GM23338 (cell line): ENCODE measurements around the gene EXOC3L4. TPM values are rescaled to one million over a fixed set of nuclear protein-coding genes. Genes with fewer than 3 reads are reported as not detected.

Experiments
- ATAC-seq: fragments of 200-7000 bp; cut with Tn5 transposase; 3 replicates; pipeline ENCODE4 v1.9.1; 2020
- DNase-seq: peaks from one replicate; pipeline ENCODE4 v3.0.0-alpha.2; 2015; ENCODE audit warnings: low spot score
- H2AFZ ChIP-seq: fragments of 200-600 bp; sonication (generic); 2 replicates; pipeline ENCODE4 v1.8.0; 2016; ENCODE audit warnings: antibody characterized with exemption, mild to moderate bottlenecking, moderate library complexity
- H3F3A ChIP-seq: fragments of 200-600 bp; sonication (generic); replicated peaks from 2 replicates; pipeline ENCODE4 v1.8.0; 2017; ENCODE audit warnings: antibody characterized with exemption, mixed run types, low read depth
- H3K27ac ChIP-seq: fragments of 200-600 bp; sonication (generic); 2 replicates; pipeline ENCODE4 v1.6.1; 2016; ENCODE audit warnings: low read depth
- H3K27me3 ChIP-seq: fragments of 200-600 bp; sonication (generic); 2 replicates; pipeline ENCODE4 v1.8.0; 2016; ENCODE audit warnings: mild to moderate bottlenecking, mixed run types, moderate library complexity; ENCODE audit not compliant: insufficient read depth
- H3K36me3 ChIP-seq: fragments of 200-600 bp; sonication (generic); 2 replicates; pipeline ENCODE4 v1.8.0; 2016; ENCODE audit warnings: mild to moderate bottlenecking; ENCODE audit not compliant: insufficient read depth
- H3K4me1 ChIP-seq: fragments of 200-600 bp; sonication (generic); 2 replicates; pipeline ENCODE4 v1.8.0; 2016; ENCODE audit warnings: mild to moderate bottlenecking, moderate library complexity; ENCODE audit not compliant: insufficient read depth
- H3K4me2 ChIP-seq: fragments of 200-600 bp; sonication (generic); 2 replicates; pipeline ENCODE4 v1.7.1; 2017; ENCODE audit warnings: mixed run types
- H3K4me3 ChIP-seq: fragments of 200-600 bp; sonication (generic); 2 replicates; pipeline ENCODE4 v1.6.1; 2016; ENCODE audit warnings: mixed run types
- H3K79me2 ChIP-seq: fragments of 200-600 bp; sonication (generic); replicated peaks from 2 replicates; pipeline ENCODE4 v1.8.0; 2017; ENCODE audit warnings: mild to moderate bottlenecking; ENCODE audit not compliant: insufficient read depth
- H3K9me2 ChIP-seq: fragments of 200-600 bp; sonication (generic); 2 replicates; pipeline ENCODE4 v1.8.0; 2017; ENCODE audit not compliant: insufficient read depth
- H4K20me1 ChIP-seq: fragments of 200-600 bp; sonication (generic); replicated peaks from 2 replicates; pipeline ENCODE4 v1.8.0; 2017; ENCODE audit warnings: mild to moderate bottlenecking; ENCODE audit not compliant: insufficient read depth
- H3K27ac Mint-ChIP-seq: 2 replicates; pipeline ENCODE4 v1.8.0; 2020; ENCODE audit warnings: inconsistent platforms, mild to moderate bottlenecking, moderate library complexity, mixed read lengths
- H3K27me3 Mint-ChIP-seq: 3 replicates; pipeline ENCODE4 v1.8.0; 2022; ENCODE audit warnings: low read depth, mild to moderate bottlenecking, moderate library complexity, mixed read lengths, inconsistent platforms; ENCODE audit not compliant: insufficient read depth, poor library complexity
- H3K36me3 Mint-ChIP-seq: 3 replicates; pipeline ENCODE4 v1.8.0; 2021; ENCODE audit warnings: low read depth, mild to moderate bottlenecking, inconsistent platforms, moderate library complexity, mixed read lengths
- H3K4me1 Mint-ChIP-seq: 3 replicates; pipeline ENCODE4 v1.8.0; 2020; ENCODE audit warnings: mild to moderate bottlenecking, inconsistent platforms, mixed read lengths
- H3K4me3 Mint-ChIP-seq: 3 replicates; pipeline ENCODE4 v1.8.0; 2021; ENCODE audit warnings: moderate library complexity, mild to moderate bottlenecking, inconsistent platforms, mixed read lengths
- H3K9me3 Mint-ChIP-seq: 3 replicates; pipeline ENCODE4 v1.8.0; 2020; ENCODE audit warnings: moderate library complexity, mild to moderate bottlenecking, inconsistent platforms, mixed read lengths
- CREB1 ChIP-seq: fragments of 250-450 bp; sonication (Bioruptor Pico); IDR thresholded peaks from 2 replicates; pipeline ENCODE4 v1.5.0; 2020; ENCODE audit warnings: low read depth, mild to moderate bottlenecking, moderate library complexity
- EZH2 ChIP-seq: fragments of 200-600 bp; sonication (generic); IDR thresholded peaks from one replicate; pipeline ENCODE4 v1.8.0; 2017; ENCODE audit warnings: antibody characterized with exemption, mild to moderate bottlenecking, low read depth; ENCODE audit not compliant: unreplicated experiment
- EZH2phosphoT487 ChIP-seq: fragments of 200-600 bp; sonication (generic); IDR thresholded peaks from one replicate; pipeline ENCODE4 v1.8.1; 2018; ENCODE audit warnings: antibody characterized with exemption; ENCODE audit not compliant: unreplicated experiment
- JUNB ChIP-seq: IDR thresholded peaks from one replicate; pipeline ENCODE4 v1.6.1; 2016; ENCODE audit warnings: antibody characterized with exemption; ENCODE audit not compliant: unreplicated experiment
- NANOG ChIP-seq: IDR thresholded peaks from 2 replicates; pipeline ENCODE4 v1.6.1; 2016; ENCODE audit warnings: antibody characterized with exemption, borderline replicate concordance
- POLR2AphosphoS5 ChIP-seq: IDR thresholded peaks from 2 replicates; pipeline ENCODE4 v1.6.1; 2016; ENCODE audit warnings: antibody characterized with exemption, low read depth
- STAT1 ChIP-seq: IDR thresholded peaks from one replicate; pipeline ENCODE4 v1.6.1; 2016; ENCODE audit warnings: antibody characterized with exemption; ENCODE audit not compliant: unreplicated experiment
- ZNF114 ChIP-seq: fragments of 250-450 bp; sonication (Bioruptor Pico); IDR thresholded peaks from 2 replicates; pipeline ENCODE4 v1.5.0; 2020; ENCODE audit warnings: mild to moderate bottlenecking, moderate library complexity
- ZNF331 ChIP-seq: fragments of 250-450 bp; sonication (Bioruptor Pico); IDR thresholded peaks from 2 replicates; pipeline ENCODE4 v1.5.0; 2020; ENCODE audit warnings: low read depth, mild to moderate bottlenecking, moderate library complexity
- polyA plus RNA-seq: library from polyadenylated mRNA; unstranded; fragments of >200 nt; fragmentation: Nextera tagmentation; extraction: Ambion mirVana; gene quantifications from 2 replicates; pipeline ENCODE4 v1.2.1, GENCODE V29; 2016
- total RNA-seq: library from RNA; depleted of rRNA; stranded (reverse); fragments of >200 nt; shearing (Covaris generic); gene quantifications from 2 replicates; pipeline ENCODE4 v1.2.3, GENCODE V29; 2014
- TF ChIP-seq, protein P1 (sequence below): IDR thresholded peaks from one replicate; pipeline ENCODE4 v1.6.1; 2018; ENCODE audit warnings: antibody characterized with exemption; ENCODE audit not compliant: unreplicated experiment
- TF ChIP-seq, protein P2 (sequence below), 2 experiments: fragments of 200-600 bp in 1 of 2; sonication (generic) in 1 of 2; conservative IDR thresholded peaks; 2 replicates each; pipeline versions ENCODE4 v1.5.1 to v1.6.1; 2016 to 2017; ENCODE audit warnings: antibody characterized with exemption in 2 of 2, low read depth in 2 of 2, mild to moderate bottlenecking in 2 of 2, moderate library complexity in 1 of 2
- TF ChIP-seq, protein P3 (sequence below): fragments of 250-450 bp; sonication (Bioruptor Pico); IDR thresholded peaks from 2 replicates; pipeline ENCODE4 v1.5.0; 2020; ENCODE audit warnings: mild to moderate bottlenecking, moderate library complexity
- TF ChIP-seq, protein P4 (sequence below): IDR thresholded peaks from 2 replicates; pipeline ENCODE4 v1.6.1; 2016; ENCODE audit warnings: antibody characterized with exemption

The EXOC3L4 gene
- total and polyA plus RNA-seq, 2 experiments from 2014 or later = not detected

DNA sequence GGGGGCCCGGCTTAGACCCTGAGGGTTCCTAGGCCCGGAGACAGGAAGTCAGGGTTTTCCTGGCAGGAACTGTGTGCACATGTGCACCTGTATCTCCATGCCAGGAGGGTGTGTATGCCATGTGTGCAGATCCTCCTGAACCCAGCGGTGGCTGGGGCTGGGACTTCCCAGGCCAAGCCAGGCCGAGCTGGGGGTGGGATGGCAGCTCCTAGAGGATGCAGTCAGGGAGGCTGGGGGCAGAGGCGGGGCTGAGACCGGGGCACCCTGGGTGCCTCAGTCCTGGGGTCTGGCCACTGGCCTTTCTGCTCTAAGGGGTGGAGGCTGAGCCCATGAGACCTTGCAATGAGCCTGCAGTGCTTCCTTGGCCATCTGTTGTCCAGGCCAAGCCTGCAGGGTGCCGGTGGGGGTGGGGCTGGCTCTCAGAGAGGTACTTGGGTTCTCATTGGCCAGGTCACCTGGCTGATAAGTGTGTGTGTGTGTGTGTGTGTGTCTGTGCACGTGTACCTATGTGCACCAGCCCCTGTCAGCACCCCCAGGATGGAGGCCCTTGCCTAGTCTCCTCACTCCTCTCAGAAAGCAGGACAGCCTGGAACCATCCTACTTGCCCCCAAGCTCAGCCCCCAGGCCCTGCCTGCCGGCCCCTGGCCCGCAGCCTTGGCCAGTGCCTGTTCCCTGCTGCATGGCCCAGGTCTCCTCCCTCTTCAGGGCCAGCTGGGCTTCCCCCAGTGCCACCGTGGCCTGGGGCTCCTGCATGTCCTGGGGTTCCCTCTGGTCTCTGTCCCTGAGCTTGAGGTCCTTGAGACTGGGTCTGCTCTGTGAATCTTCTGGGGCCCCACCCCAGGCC, 18.1 kb downstream of the EXOC3L4 start:
- H3K4me2 ChIP-seq = no peak overlapping the region
- H3K4me3 Mint-ChIP-seq = no peak overlapping the region
- H3K36me3 Mint-ChIP-seq = no peaks in the 10 kb centered on the region; the same call in 2 of the 3 replicates
- no peaks in the 10 kb centered on the region for H4K20me1 ChIP-seq
- H3K27ac ChIP-seq = no peak overlapping the region
- no peak overlapping the region for H3K4me3 ChIP-seq
- no peak for TF ChIP-seq EZH2
- TF ChIP-seq CREB1 = no peak
- no peak for TF ChIP-seq ZNF114 (CRISPR knock-in tag)
- TF ChIP-seq POLR2AphosphoS5 = no peak
- TF ChIP-seq ZNF331 (CRISPR knock-in tag) = no peak
- TF ChIP-seq, protein P1, sequence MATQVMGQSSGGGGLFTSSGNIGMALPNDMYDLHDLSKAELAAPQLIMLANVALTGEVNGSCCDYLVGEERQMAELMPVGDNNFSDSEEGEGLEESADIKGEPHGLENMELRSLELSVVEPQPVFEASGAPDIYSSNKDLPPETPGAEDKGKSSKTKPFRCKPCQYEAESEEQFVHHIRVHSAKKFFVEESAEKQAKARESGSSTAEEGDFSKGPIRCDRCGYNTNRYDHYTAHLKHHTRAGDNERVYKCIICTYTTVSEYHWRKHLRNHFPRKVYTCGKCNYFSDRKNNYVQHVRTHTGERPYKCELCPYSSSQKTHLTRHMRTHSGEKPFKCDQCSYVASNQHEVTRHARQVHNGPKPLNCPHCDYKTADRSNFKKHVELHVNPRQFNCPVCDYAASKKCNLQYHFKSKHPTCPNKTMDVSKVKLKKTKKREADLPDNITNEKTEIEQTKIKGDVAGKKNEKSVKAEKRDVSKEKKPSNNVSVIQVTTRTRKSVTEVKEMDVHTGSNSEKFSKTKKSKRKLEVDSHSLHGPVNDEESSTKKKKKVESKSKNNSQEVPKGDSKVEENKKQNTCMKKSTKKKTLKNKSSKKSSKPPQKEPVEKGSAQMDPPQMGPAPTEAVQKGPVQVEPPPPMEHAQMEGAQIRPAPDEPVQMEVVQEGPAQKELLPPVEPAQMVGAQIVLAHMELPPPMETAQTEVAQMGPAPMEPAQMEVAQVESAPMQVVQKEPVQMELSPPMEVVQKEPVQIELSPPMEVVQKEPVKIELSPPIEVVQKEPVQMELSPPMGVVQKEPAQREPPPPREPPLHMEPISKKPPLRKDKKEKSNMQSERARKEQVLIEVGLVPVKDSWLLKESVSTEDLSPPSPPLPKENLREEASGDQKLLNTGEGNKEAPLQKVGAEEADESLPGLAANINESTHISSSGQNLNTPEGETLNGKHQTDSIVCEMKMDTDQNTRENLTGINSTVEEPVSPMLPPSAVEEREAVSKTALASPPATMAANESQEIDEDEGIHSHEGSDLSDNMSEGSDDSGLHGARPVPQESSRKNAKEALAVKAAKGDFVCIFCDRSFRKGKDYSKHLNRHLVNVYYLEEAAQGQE = no peak
- no peak for TF ChIP-seq EZH2phosphoT487
- TF ChIP-seq NANOG = no peak
- TF ChIP-seq, protein P2, sequence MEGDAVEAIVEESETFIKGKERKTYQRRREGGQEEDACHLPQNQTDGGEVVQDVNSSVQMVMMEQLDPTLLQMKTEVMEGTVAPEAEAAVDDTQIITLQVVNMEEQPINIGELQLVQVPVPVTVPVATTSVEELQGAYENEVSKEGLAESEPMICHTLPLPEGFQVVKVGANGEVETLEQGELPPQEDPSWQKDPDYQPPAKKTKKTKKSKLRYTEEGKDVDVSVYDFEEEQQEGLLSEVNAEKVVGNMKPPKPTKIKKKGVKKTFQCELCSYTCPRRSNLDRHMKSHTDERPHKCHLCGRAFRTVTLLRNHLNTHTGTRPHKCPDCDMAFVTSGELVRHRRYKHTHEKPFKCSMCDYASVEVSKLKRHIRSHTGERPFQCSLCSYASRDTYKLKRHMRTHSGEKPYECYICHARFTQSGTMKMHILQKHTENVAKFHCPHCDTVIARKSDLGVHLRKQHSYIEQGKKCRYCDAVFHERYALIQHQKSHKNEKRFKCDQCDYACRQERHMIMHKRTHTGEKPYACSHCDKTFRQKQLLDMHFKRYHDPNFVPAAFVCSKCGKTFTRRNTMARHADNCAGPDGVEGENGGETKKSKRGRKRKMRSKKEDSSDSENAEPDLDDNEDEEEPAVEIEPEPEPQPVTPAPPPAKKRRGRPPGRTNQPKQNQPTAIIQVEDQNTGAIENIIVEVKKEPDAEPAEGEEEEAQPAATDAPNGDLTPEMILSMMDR (conservative IDR thresholded peaks at IDR 0.05; ENCODE audit: low read depth in 2 of 2) = no peak
- TF ChIP-seq, protein P3, sequence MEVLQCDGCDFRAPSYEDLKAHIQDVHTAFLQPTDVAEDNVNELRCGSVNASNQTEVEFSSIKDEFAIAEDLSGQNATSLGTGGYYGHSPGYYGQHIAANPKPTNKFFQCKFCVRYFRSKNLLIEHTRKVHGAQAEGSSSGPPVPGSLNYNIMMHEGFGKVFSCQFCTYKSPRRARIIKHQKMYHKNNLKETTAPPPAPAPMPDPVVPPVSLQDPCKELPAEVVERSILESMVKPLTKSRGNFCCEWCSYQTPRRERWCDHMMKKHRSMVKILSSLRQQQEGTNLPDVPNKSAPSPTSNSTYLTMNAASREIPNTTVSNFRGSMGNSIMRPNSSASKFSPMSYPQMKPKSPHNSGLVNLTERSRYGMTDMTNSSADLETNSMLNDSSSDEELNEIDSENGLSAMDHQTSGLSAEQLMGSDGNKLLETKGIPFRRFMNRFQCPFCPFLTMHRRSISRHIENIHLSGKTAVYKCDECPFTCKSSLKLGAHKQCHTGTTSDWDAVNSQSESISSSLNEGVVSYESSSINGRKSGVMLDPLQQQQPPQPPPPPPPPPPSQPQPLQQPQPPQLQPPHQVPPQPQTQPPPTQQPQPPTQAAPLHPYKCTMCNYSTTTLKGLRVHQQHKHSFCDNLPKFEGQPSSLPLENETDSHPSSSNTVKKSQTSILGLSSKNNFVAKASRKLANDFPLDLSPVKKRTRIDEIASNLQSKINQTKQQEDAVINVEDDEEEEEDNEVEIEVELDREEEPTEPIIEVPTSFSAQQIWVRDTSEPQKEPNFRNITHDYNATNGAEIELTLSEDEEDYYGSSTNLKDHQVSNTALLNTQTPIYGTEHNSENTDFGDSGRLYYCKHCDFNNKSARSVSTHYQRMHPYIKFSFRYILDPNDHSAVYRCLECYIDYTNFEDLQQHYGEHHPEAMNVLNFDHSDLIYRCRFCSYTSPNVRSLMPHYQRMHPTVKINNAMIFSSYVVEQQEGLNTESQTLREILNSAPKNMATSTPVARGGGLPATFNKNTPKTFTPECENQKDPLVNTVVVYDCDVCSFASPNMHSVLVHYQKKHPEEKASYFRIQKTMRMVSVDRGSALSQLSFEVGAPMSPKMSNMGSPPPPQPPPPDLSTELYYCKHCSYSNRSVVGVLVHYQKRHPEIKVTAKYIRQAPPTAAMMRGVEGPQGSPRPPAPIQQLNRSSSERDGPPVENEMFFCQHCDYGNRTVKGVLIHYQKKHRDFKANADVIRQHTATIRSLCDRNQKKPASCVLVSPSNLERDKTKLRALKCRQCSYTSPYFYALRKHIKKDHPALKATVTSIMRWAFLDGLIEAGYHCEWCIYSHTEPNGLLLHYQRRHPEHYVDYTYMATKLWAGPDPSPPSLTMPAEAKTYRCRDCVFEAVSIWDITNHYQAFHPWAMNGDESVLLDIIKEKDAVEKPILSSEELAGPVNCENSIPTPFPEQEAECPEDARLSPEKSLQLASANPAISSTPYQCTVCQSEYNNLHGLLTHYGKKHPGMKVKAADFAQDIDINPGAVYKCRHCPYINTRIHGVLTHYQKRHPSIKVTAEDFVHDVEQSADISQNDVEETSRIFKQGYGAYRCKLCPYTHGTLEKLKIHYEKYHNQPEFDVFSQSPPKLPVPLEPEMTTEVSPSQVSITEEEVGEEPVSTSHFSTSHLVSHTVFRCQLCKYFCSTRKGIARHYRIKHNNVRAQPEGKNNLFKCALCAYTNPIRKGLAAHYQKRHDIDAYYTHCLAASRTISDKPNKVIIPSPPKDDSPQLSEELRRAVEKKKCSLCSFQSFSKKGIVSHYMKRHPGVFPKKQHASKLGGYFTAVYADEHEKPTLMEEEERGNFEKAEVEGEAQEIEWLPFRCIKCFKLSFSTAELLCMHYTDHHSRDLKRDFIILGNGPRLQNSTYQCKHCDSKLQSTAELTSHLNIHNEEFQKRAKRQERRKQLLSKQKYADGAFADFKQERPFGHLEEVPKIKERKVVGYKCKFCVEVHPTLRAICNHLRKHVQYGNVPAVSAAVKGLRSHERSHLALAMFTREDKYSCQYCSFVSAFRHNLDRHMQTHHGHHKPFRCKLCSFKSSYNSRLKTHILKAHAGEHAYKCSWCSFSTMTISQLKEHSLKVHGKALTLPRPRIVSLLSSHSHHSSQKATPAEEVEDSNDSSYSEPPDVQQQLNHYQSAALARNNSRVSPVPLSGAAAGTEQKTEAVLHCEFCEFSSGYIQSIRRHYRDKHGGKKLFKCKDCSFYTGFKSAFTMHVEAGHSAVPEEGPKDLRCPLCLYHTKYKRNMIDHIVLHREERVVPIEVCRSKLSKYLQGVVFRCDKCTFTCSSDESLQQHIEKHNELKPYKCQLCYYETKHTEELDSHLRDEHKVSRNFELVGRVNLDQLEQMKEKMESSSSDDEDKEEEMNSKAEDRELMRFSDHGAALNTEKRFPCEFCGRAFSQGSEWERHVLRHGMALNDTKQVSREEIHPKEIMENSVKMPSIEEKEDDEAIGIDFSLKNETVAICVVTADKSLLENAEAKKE (CRISPR knock-in tag) = no peak
- TF ChIP-seq STAT1 = no peak
- TF ChIP-seq JUNB = no peak
- TF ChIP-seq, protein P4, sequence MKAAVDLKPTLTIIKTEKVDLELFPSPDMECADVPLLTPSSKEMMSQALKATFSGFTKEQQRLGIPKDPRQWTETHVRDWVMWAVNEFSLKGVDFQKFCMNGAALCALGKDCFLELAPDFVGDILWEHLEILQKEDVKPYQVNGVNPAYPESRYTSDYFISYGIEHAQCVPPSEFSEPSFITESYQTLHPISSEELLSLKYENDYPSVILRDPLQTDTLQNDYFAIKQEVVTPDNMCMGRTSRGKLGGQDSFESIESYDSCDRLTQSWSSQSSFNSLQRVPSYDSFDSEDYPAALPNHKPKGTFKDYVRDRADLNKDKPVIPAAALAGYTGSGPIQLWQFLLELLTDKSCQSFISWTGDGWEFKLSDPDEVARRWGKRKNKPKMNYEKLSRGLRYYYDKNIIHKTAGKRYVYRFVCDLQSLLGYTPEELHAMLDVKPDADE = no peak
- H3K27me3 ChIP-seq = peaks cover 22% of the 10 kb centered on the region
- no peaks in the 10 kb centered on the region for H3K9me2 ChIP-seq
- H3K9me3 Mint-ChIP-seq = no peaks in the 10 kb centered on the region
- no peaks in the 10 kb centered on the region for H3K36me3 ChIP-seq
- no peak overlapping the region for H2AFZ ChIP-seq
- H3K4me1 Mint-ChIP-seq = peaks cover 31% of the 10 kb centered on the region
- no peaks in the 10 kb centered on the region for H3F3A ChIP-seq
- no peak for DNase-seq
- no peak overlapping the region for H3K27ac Mint-ChIP-seq
- ATAC-seq = no peak
- H3K27me3 Mint-ChIP-seq = peaks cover 39% of the 10 kb centered on the region
- H3K79me2 ChIP-seq = no peaks in the 10 kb centered on the region
- H3K4me1 ChIP-seq = peaks cover 21% of the 10 kb centered on the region
